ENCODE measurements around the gene ACBD4.

The ACBD4 gene

GRCh38 chr17:45132320-45132571 lies 3.2 kb upstream of the ACBD4 start, which contains the start of gene PLCD3:
Gene PLCD3 (minus strand): TSS chr17:45132515. CDS start chr17:45132410, 105 bp downstream.
- Histone ChIP-seq H3F3A (ENCODE audit: low read depth) (no peaks in the 10 kb centered on the region), H3K27me3 (ENCODE audit: insufficient read depth, low read length, poor library complexity, severe bottlenecking) (no peaks in the 10 kb centered on the region), H3K36me3 (ENCODE audit: insufficient read depth, low read length) (no peaks in the 10 kb centered on the region), H3K4me1 (ENCODE audit: insufficient read depth, low read length, poor library complexity, severe bottlenecking) (peaks cover 16% of the 10 kb centered on the region), H3K9me3 (ENCODE audit: insufficient read depth, low read depth, low read length) (no peaks in the 10 kb centered on the region), H3K4me3 (ENCODE audit: low read length, poor library complexity, severe bottlenecking) (peak within 1 kb of the TSS; percentile 96), H3K9ac (ENCODE audit: low read depth, low read length, poor library complexity, severe bottlenecking) (peak within 1 kb of the TSS; percentile 71), H3K9me2 (replicated peaks; ENCODE audit: low read depth, low read length) (no peaks in the 10 kb centered on the region), H4K20me1 (ENCODE audit: insufficient read depth, low read length, poor library complexity, severe bottlenecking) (no peaks in the 10 kb centered on the region), H3K79me2 (ENCODE audit: insufficient read depth, low read length) (peaks cover 14% of the 10 kb centered on the region; the same call in 1 of the 2 replicates), H3K4me2 (ENCODE audit: low read depth, low read length, poor library complexity, severe bottlenecking) (peak within 1 kb of the TSS; percentile 100), H2AFZ (ENCODE audit: low read length) (peak within 1 kb of the TSS; percentile 99)
- TF ChIP-seq EZH2phosphoT487 (IDR thresholded peaks at IDR 0.05; ENCODE audit: borderline replicate concordance) (no peak), CTCF (conservative IDR thresholded peaks at IDR 0.05; ENCODE audit: low read length) (no peak)

- no peak for TF ChIP-seq EZH2phosphoT487 (IDR thresholded peaks at IDR 0.05; ENCODE audit: borderline replicate concordance)
- TF ChIP-seq CTCF (conservative IDR thresholded peaks at IDR 0.05; ENCODE audit: low read length): peak; percentile 60
- H4K20me1 ChIP-seq (ENCODE audit: insufficient read depth, low read length, poor library complexity, severe bottlenecking): no peaks in the 10 kb centered on the region
- no peaks in the 10 kb centered on the region for H3K27me3 ChIP-seq (ENCODE audit: insufficient read depth, low read length, poor library complexity, severe bottlenecking)
- H3K79me2 ChIP-seq (ENCODE audit: insufficient read depth, low read length): peaks cover 14% of the 10 kb centered on the region; the same call in 1 of the 2 replicates
- no peaks in the 10 kb centered on the region for H3K9me2 ChIP-seq (replicated peaks; ENCODE audit: low read depth, low read length)
- peak overlapping the region; percentile 71 for H3K9ac ChIP-seq (ENCODE audit: low read depth, low read length, poor library complexity, severe bottlenecking)
- H3K4me1 ChIP-seq (ENCODE audit: insufficient read depth, low read length, poor library complexity, severe bottlenecking): peaks cover 16% of the 10 kb centered on the region
- no peaks in the 10 kb centered on the region for H3K36me3 ChIP-seq (ENCODE audit: insufficient read depth, low read length)
- H3K4me2 ChIP-seq (ENCODE audit: low read depth, low read length, poor library complexity, severe bottlenecking): peak overlapping the region; percentile 100
- H2AFZ ChIP-seq (ENCODE audit: low read length): peak overlapping the region; percentile 99
- peak overlapping the region; percentile 96 for H3K4me3 ChIP-seq (ENCODE audit: low read length, poor library complexity, severe bottlenecking)
- no peaks in the 10 kb centered on the region for H3F3A ChIP-seq (ENCODE audit: low read depth)
- H3K9me3 ChIP-seq (ENCODE audit: insufficient read depth, low read depth, low read length): no peaks in the 10 kb centered on the region
These were observed 2.7 kb upstream of the ACBD4 start for GRCh38 chr17:45132572-45133463.

GRCh38 chr17:45135978-45136791 lies 698 bp downstream of the ACBD4 start:
- peaks cover 16% of the 10 kb centered on the region for H3K4me1 ChIP-seq (ENCODE audit: insufficient read depth, low read length, poor library complexity, severe bottlenecking)
- H3K27me3 ChIP-seq (ENCODE audit: insufficient read depth, low read length, poor library complexity, severe bottlenecking): no peaks in the 10 kb centered on the region
- H3K9me3 ChIP-seq (ENCODE audit: insufficient read depth, low read depth, low read length): no peaks in the 10 kb centered on the region
- peak overlapping the region; percentile 91 for H3K4me2 ChIP-seq (ENCODE audit: low read depth, low read length, poor library complexity, severe bottlenecking)
- no peaks in the 10 kb centered on the region for H3K9me2 ChIP-seq (replicated peaks; ENCODE audit: low read depth, low read length)
- peak overlapping the region; percentile 85 for H2AFZ ChIP-seq (ENCODE audit: low read length)
- no peaks in the 10 kb centered on the region for H4K20me1 ChIP-seq (ENCODE audit: insufficient read depth, low read length, poor library complexity, severe bottlenecking)
- H3K79me2 ChIP-seq (ENCODE audit: insufficient read depth, low read length): peaks cover 14% of the 10 kb centered on the region; the same call in 1 of the 2 replicates
- H3K9ac ChIP-seq (ENCODE audit: low read depth, low read length, poor library complexity, severe bottlenecking): peak overlapping the region; percentile 79
- peak overlapping the region; percentile 87 for H3K4me3 ChIP-seq (ENCODE audit: low read length, poor library complexity, severe bottlenecking)
- no peak for TF ChIP-seq CTCF (conservative IDR thresholded peaks at IDR 0.05; ENCODE audit: low read length)
- no peaks in the 10 kb centered on the region for H3K36me3 ChIP-seq (ENCODE audit: insufficient read depth, low read length)
- H3F3A ChIP-seq (ENCODE audit: low read depth): no peaks in the 10 kb centered on the region

Data from Loucy (cell line).